Ectodermal cell (in vitro differentiated cells): ENCODE results near the gene SCN8A.

Experiments
- H3K27ac ChIP-seq: 2 replicates; pipeline ENCODE4 v1.7.0; 2013; ENCODE audit warnings: mild to moderate bottlenecking, low read depth, low read length; ENCODE audit not compliant: insufficient read depth, poor library complexity, severe bottlenecking
- H3K27me3 ChIP-seq: 2 replicates; pipeline ENCODE4 v1.7.0; 2013; ENCODE audit warnings: mild to moderate bottlenecking, low read length; ENCODE audit not compliant: insufficient read depth, control insufficient read depth, poor library complexity, severe bottlenecking
- H3K36me3 ChIP-seq: one replicate; pipeline ENCODE4 v1.7.0; 2013; ENCODE audit warnings: low read length; ENCODE audit not compliant: control insufficient read depth, insufficient read depth
- H3K4me1 ChIP-seq: one replicate; pipeline ENCODE4 v1.7.0; 2013; ENCODE audit warnings: low read length; ENCODE audit not compliant: control insufficient read depth, insufficient read depth
- H3K4me3 ChIP-seq: 2 replicates; pipeline ENCODE4 v1.7.0; 2013; ENCODE audit warnings: low read depth, low read length, control low read depth; ENCODE audit not compliant: insufficient read depth
- H3K9me3 ChIP-seq: 2 replicates; pipeline ENCODE4 v1.7.0; 2013; ENCODE audit warnings: mild to moderate bottlenecking, low read length, moderate library complexity; ENCODE audit not compliant: control insufficient read depth
- WGBS, 2 experiments: methylation state at CpG; one replicate each; pipeline ENCODE4 v1.1.7; 2013; ENCODE audit warnings: missing lambda C conversion rate in 2 of 2; 5-methylcytosine and 5-hydroxymethylcytosine counted together

SCN8A gene

DNA sequence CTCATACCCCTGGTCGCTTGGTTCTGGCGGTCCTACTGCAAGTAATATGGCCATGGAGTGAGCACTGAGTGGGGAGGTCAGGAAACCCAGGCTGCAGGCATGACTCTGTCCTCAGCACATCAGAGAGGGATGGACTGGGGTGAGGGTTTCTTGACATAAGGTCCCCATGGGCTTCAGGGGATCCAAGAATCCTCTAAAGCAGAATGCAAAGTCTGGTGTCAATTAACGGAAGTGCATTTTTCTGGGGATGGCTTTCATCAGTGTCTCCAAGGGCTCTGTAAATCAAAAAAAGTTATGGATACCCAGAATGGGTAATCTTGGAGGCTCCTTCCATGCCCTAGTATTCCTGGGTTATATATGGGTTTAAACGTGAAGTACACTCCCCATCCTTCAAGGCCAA is 253.8 kb downstream of the SCN8A start:
- Histone ChIP-seq H3K4me3 (no peak overlapping the region), H3K27me3 (no peaks in the 10 kb centered on the region), H3K4me1 (peaks cover 68% of the 10 kb centered on the region), H3K9me3 (no peaks in the 10 kb centered on the region), H3K36me3 (no peaks in the 10 kb centered on the region), H3K27ac (no peak overlapping the region)
- WGBS, 2 experiments: 90 to 92% methylated on average over 4 of the region's 4 CpGs

DNA sequence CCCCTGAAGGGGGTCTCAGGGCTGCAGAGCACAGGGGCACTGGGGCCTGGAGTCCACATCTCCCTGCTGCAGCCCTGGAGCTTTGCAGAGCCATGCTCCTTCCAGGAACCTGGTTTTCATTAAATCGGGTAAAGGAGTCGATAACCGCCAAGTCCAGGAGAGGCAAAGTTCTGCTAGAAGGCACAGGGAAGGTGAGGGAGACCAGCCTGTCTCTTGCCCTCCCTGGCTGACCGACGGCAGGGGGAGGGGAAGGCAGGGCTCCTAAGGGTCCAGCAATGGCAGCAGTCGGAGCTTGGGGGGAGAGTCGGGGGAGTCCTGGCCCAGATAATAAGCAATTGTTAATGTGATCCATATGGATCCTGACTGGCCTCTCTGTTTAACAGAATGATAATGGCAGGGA is 254.4 kb downstream of the SCN8A start:
- peaks cover 64% of the 10 kb centered on the region for H3K4me1 ChIP-seq
- no peaks in the 10 kb centered on the region for H3K27me3 ChIP-seq
- H3K4me3 ChIP-seq: no peak overlapping the region
- no peak overlapping the region for H3K27ac ChIP-seq
- H3K9me3 ChIP-seq: no peaks in the 10 kb centered on the region
- WGBS, 2 experiments: 76% methylated on average over 7 of the region's 7 CpGs
- H3K36me3 ChIP-seq: no peaks in the 10 kb centered on the region

DNA sequence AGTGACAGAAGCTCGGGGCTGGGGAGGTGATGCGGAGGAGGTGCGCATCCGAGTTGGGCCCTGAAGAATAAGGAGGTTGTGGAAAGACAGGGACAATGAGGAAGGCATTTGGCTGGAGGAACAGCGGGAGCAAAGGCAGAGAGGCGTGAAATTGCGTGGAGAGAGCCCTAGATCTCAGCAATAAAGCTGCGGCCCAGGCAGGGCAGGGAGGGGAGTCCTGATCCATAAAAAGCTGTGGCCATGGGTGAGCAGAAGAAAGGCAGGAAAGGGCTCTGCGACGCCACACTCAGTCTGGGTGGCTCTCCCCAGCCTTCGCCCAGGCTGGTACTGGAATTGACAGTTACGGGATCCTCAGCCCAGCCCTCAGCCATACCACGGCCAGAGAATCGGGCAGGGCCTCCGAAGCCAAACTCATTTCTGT is 255.2 kb downstream of the SCN8A start:
- Histone ChIP-seq H3K9me3 (no peaks in the 10 kb centered on the region), H3K27me3 (no peaks in the 10 kb centered on the region), H3K27ac (peak overlapping the region; percentile 84), H3K4me1 (peaks cover 59% of the 10 kb centered on the region), H3K4me3 (peak overlapping the region; percentile 92), H3K36me3 (no peaks in the 10 kb centered on the region)
- 48% methylated on average over 15 of the region's 15 CpGs for WGBS, 2 experiments

DNA sequence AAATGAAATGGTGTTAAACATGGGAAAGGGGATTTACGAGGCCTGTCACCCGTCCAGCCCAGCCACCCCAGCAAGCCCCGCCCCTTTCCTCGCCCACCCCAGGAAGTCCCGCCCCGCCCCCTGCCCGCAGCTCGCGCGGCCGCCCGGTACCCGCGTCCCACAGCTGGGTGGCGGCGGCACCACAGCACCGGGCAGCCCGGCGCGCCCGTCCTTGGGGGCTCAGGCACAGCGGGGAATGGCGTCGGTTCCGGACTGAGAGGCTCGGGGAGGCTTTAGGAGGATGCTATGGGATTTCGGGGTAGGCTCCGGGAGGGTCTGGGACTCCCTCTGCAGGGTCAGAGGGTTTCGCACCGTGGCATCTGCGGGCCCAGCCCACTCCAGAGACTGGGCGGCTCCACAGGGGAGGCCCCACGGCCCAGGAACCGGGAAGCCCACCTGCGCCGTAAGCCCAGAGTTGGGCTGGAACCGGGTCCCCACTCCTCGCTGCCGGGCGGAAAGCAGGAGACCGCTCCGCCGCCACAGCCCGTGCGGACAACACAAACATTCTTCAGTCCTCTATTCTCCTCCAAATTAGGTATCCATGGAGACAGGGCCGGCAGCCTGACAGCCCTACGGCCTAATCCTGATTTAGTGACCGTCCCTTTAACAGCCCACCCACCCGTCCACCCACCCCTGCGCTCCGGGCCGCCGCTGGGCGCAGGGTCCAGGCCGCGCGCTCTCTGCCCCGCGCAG is 256.0 kb downstream of the SCN8A start:
- Histone ChIP-seq H3K4me1 (peaks cover 59% of the 10 kb centered on the region), H3K27ac (peak overlapping the region; percentile 91), H3K36me3 (no peaks in the 10 kb centered on the region), H3K27me3 (no peaks in the 10 kb centered on the region), H3K9me3 (no peaks in the 10 kb centered on the region), H3K4me3 (peak overlapping the region; percentile 92)
- 0% methylated on average over 59 of the region's 59 CpGs for WGBS, 2 experiments

DNA sequence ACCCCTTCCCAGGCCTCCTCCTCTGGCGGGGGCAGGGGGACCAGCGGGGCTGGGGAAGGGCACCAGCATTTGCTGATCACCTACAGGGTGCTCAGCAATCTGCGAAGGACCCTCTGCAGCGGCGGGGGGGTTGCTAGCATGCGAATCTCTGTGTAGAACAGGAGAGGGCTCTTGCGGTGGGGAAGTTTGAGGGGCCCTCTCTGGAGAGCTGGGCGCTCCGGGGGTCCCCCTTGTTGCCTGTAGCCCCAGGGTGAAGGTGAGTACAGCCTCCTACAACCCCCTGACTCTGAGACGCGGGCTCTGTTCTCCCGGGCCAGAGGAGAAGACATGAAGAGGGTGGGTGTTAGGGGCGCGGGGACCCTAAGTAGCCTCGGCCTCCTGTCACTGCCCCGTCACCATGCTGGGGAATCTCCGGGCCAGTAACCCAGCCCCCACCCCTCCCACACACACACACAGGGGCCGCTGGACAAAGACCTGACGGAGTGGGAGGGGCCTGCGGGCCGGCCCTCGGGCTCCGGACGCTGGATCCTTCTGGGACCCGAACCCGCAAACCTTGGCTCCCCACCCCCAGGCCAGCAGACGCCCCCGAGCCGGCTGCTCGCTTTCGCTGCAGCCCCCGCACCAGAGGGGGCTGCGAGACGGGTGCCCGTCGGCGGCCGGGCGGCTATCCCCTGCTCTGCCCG is 256.8 kb downstream of the SCN8A start:
- WGBS, 2 experiments: 0% methylated on average over 40 of the region's 40 CpGs
- Histone ChIP-seq H3K27me3 (no peaks in the 10 kb centered on the region), H3K9me3 (no peaks in the 10 kb centered on the region), H3K27ac (peak overlapping the region; percentile 91), H3K4me1 (peaks cover 52% of the 10 kb centered on the region), H3K4me3 (peak overlapping the region; percentile 92), H3K36me3 (no peaks in the 10 kb centered on the region)

DNA sequence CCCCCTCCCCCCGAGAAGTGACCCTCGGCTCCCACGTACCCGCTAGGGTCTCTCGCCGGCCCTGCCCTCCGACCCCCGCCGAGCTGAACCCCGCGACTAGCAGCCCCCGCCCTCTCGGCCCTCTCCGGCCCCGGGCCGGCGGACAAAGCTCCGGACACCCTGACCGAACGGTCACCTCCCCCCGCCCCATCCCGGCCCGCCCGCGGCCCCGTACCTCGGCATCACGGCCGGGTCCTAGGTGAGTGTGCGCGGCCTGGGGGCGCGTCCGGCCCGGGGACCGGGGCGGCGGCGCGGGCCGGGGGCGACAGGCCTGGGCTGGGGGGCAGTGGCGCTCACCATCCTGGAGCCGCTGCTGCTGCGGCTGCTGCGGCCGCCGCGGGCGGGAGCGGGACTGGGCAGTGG is 257.3 kb downstream of the SCN8A start, which contains the start of gene FIGNL2:
TSS of gene FIGNL2 (minus strand) at position 393 of the 402 bp plus-strand sequence. CDS start 26,305 bp downstream, outside the sequence.
- H3K4me3 ChIP-seq: peak within 1 kb of the TSS; percentile 92
- no peaks in the 10 kb centered on the region for H3K9me3 ChIP-seq
- H3K36me3 ChIP-seq: no peaks in the 10 kb centered on the region
- H3K4me1 ChIP-seq: peaks cover 48% of the 10 kb centered on the region
- 0% methylated on average over 51 of the region's 51 CpGs for WGBS, 2 experiments
- no peaks in the 10 kb centered on the region for H3K27me3 ChIP-seq
- peak within 1 kb of the TSS; percentile 91 for H3K27ac ChIP-seq

DNA sequence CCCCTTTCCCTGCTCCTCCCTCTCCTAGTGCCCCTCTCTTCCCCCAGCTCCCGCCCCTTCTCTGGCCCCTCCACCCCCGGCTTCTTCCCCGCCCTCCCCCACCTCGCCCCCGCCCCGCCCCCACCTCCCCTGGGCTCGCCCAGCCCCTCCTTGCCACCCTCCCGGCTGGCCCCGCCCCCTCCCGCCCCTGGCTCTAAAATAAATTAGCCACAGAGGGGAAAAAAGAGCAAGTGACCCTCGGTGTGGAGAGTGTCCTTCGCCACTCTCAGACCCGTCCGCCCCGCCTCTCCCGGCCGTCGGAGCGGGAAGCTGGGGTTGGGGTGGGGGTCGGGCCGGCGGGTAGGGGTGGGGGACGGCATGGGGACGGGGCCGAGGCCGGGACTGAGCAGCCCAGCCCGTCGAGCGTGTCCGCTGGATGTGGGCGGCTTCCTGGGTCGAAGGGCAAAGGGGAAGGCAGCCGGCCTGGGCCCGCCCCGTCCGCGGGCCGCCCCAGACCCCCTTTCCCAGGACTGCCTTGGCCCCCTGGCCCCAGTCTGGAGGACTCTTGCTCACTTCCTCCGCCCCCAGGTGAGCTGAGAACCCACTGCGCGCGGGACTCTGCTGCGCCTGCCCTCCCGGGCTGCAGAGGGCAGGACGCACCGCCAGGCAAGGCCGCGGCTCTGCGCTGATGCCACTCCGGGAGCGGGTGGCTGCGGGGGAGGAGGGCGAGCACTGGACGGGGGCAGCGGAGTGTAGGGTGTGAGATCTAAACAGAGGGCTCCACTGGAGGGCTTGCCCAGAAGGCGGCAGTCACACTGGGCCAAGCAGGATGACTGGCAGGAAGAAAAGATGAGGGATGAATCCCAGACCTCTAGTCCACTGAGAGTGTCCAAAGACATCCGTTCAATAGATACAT is 258.1 kb downstream of the SCN8A start:
- Histone ChIP-seq H3K4me3 (peak overlapping the region; percentile 56), H3K9me3 (no peaks in the 10 kb centered on the region), H3K27ac (no peak overlapping the region), H3K4me1 (peaks cover 41% of the 10 kb centered on the region), H3K36me3 (no peaks in the 10 kb centered on the region), H3K27me3 (no peaks in the 10 kb centered on the region)
- WGBS, 2 experiments: 3% methylated on average over 47 to 50 of the region's 57 CpGs

DNA sequence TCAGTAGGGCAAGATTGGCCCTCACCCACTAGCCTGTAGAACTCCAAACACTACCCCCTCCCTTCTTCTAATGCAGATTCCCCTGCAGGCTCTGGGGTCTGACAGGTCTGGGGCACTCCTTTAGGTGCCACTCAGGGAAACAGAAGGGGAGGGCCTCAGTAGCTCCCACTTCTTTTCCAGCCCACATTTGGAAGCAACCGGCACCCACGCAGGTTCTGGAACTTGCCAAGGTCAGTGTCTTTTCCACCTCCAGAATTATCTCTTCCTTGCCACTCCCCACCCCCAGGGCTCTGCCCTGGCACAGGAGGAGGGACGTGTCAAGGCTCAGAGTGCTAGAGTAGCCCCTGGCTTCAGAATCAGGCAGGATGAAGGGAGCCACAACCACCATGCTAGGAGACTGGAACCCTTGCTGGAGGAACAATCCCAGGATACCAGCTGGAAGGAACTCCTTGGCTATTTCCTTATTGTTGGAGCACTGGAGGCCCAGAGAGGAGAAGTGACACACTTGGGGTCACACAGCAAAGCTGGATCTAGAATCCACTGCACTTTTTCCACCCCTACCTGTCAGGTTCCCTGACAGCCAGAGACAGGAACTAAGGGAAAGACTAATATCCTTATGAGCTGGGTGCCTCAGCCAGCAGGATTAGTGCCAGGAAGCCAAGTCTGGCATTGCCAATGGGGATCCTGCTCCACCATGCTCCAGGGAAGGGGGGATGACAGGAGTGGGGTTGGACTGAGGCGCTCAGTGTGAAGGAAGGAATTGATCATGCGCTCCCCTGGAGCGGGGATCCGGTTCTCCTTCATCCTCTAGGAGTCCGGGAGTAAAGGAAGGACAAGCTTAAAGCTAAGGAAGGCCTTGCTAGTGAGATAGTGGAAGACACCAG is 259.3 kb downstream of the SCN8A start:
- WGBS, 2 experiments: 87 to 89% methylated on average over 8 of the region's 8 CpGs
- H3K36me3 ChIP-seq: no peaks in the 10 kb centered on the region
- no peak overlapping the region for H3K27ac ChIP-seq
- H3K9me3 ChIP-seq: no peaks in the 10 kb centered on the region
- no peaks in the 10 kb centered on the region for H3K27me3 ChIP-seq
- peaks cover 28% of the 10 kb centered on the region for H3K4me1 ChIP-seq
- no peak overlapping the region for H3K4me3 ChIP-seq

DNA sequence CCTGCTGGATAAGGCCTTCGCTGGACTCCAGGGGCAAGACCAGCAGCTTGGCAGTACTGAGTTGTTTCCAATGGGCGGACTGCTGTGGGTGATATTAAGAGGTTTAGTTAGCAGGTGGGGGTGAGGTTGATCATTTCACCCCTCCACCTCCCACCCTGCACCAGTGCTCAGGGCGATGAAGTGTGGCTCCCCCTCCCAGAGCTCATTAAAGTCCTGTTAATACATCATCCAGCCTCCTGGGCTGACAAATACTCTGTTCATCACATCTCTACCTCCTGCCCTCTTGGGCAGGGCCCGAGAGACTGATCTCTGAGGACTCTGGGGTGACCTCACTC is 259.9 kb downstream of the SCN8A start:
- peaks cover 23% of the 10 kb centered on the region for H3K4me1 ChIP-seq
- 90 to 94% methylated on average over 4 of the region's 4 CpGs for WGBS, 2 experiments
- H3K27ac ChIP-seq: no peak overlapping the region
- no peaks in the 10 kb centered on the region for H3K36me3 ChIP-seq
- no peaks in the 10 kb centered on the region for H3K27me3 ChIP-seq
- no peak overlapping the region for H3K4me3 ChIP-seq
- no peaks in the 10 kb centered on the region for H3K9me3 ChIP-seq
